Measurements from ENCODE around the gene PUM2. TPM values are rescaled to one million over a fixed set of nuclear protein-coding genes. Genes with fewer than 3 reads are reported as not detected.

Gene PUM2
- total RNA-seq, 3 donors from 2014 or later, result 93.5 to 155 (median 115) TPM

DNA sequence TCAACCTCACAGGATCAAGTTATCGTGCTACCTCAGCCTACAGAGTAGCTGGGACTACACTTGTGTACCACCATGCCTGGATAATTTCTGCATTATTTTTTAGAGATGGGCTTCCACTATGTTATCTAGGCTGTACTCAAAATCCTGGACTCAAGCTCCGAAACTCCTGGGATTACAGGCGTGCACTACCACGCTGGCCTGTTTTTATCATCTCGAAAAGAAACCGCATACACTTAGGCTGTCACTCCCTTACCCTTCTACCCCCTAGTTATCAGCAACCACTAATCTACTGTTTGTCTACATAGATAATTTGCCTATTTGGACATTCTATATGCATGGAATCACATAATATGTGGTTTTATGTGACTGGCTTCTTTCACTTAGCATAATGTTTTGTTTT lies 8.5 kb upstream of the PUM2 start:
- intact Hi-C loops (cut with DNase I, micrococcal nuclease), result no loop called here
- DNase-seq (no peak), ATAC-seq (no peak)
- TF ChIP-seq, protein P1, sequence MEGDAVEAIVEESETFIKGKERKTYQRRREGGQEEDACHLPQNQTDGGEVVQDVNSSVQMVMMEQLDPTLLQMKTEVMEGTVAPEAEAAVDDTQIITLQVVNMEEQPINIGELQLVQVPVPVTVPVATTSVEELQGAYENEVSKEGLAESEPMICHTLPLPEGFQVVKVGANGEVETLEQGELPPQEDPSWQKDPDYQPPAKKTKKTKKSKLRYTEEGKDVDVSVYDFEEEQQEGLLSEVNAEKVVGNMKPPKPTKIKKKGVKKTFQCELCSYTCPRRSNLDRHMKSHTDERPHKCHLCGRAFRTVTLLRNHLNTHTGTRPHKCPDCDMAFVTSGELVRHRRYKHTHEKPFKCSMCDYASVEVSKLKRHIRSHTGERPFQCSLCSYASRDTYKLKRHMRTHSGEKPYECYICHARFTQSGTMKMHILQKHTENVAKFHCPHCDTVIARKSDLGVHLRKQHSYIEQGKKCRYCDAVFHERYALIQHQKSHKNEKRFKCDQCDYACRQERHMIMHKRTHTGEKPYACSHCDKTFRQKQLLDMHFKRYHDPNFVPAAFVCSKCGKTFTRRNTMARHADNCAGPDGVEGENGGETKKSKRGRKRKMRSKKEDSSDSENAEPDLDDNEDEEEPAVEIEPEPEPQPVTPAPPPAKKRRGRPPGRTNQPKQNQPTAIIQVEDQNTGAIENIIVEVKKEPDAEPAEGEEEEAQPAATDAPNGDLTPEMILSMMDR (IDR thresholded peaks at IDR 0.05), result no peak
- Histone ChIP-seq H3K9me3 (no peaks in the 10 kb centered on the region), H3K4me1 (ENCODE audit: low read depth) (peaks cover under 1% of the 10 kb centered on the region), H3K4me3 (no peak overlapping the region), H3K36me3 (ENCODE audit: low read depth) (no peaks in the 10 kb centered on the region)

DNA sequence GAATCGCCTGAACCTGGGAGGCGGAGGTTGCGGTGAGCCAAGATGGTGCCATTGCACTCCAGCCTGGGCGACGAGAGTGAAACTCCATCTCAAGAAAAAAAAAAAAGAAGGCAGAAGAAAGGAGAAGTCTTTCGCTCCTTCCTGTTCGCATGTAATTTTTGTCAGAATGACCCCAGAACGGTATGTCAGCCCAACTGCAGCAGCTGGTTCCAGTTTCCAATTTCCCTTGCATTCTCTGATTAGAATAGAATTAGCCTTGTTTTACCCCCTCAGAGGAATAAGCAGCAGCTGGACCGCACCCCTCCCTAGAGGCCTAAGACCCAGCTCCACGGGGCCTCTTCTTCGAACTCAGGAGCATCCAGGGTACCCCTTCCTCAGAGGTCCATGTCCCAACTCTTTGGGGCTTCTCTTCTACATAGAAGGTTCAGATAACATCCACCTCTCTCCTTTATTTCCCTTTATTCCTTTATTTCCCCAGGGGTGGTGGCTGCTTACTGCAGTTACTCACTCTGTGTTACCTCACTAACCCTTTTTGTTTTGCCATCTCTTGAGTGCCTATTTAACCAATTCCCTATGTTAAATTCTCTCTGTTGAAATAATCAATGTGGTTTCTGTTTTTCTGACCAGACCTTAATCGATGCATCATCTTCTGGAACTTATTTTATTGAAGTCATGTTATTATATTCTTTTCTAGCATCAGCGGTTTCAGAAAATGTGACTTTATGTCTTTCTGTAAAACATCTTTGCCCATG lies 7.2 kb upstream of the PUM2 start:
- ATAC-seq (no peak), DNase-seq (no peak)
- intact Hi-C loops (cut with DNase I, micrococcal nuclease), result no loop called here
- Histone ChIP-seq H3K4me3 (no peak overlapping the region), H3K9me3 (no peaks in the 10 kb centered on the region), H3K36me3 (ENCODE audit: low read depth) (no peaks in the 10 kb centered on the region), H3K4me1 (ENCODE audit: low read depth) (peaks cover 10% of the 10 kb centered on the region)
- TF ChIP-seq, protein P1 (IDR thresholded peaks at IDR 0.05), result no peak

- ATAC-seq (no peak), DNase-seq (no peak)
- Histone ChIP-seq H3K4me1 (ENCODE audit: low read depth) (peaks cover 20% of the 10 kb centered on the region), H3K36me3 (ENCODE audit: low read depth) (no peaks in the 10 kb centered on the region), H3K4me3 (no peak overlapping the region), H3K9me3 (no peaks in the 10 kb centered on the region)
- intact Hi-C loops (cut with DNase I, micrococcal nuclease), result no loop called here
- TF ChIP-seq, protein P1 (IDR thresholded peaks at IDR 0.05), result no peak
Observed at GRCh38 chr2:20356042-20356441, 5.4 kb upstream of the PUM2 start.

DNA sequence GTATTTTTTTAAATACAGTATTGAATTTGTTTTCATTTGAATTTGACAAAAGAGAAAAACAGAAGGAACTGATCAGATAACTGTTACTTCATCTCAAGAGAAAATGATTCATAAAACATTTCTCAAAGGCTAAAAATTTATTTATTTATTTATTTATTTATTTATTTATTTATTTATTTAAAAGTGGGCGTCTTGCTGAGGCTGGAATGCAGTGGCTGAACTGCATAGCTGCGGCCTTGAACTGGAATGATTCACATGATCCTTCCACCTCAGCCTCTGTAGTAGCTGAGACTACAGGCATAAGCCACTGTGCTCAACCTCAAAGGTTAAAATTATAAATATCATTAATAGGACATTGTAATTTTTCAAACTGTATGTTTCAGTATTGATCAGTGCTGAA lies 4.5 kb upstream of the PUM2 start:
- intact Hi-C loops (cut with DNase I, micrococcal nuclease), result no loop called here
- ATAC-seq, result no peak
- H3K9me3 ChIP-seq, result no peaks in the 10 kb centered on the region
- no peak overlapping the region for H3K4me3 ChIP-seq
- TF ChIP-seq, protein P1 (IDR thresholded peaks at IDR 0.05), result no peak
- no peak for DNase-seq
- H3K36me3 ChIP-seq (ENCODE audit: low read depth), result no peaks in the 10 kb centered on the region
- peaks cover 20% of the 10 kb centered on the region for H3K4me1 ChIP-seq (ENCODE audit: low read depth)

DNA sequence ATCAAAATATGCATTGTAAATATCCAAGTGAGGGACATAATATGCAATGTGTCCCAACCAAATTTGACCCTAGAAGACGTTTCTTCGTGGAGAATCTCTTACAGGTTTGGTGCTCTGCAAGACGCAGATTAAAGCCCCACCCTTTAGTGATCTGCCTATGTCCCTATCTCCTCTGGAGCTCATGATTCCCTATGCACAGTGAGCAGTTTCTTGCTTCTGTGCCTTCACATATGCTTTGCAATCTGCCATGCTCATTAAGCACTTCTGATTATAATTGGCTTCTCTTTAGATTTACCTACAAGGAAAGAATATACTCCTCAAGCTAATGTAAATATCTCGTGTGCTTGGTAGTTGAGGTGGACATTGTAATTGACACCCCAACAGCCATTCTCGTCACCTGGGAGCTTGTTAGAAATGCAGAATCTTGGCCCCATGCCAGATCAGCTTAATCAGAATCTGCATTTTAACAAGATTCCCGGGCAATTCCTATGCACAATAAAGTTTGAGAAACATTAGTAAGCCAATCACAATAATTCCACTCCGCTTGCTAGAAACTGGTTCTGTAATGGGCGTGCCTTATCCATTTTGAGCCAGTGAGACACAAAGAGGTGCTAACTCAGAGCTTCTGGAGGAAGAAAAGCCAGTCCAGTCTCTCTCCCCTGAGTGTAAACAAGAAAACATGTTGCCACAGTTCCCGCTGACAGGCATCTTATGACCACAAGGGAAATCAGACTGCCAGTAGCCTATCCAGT lies 2.8 kb upstream of the PUM2 start:
- ATAC-seq (no peak), DNase-seq (peak in 1 of 3 donors; percentile 30)
- Histone ChIP-seq H3K36me3 (ENCODE audit: low read depth) (no peaks in the 10 kb centered on the region), H3K9me3 (no peaks in the 10 kb centered on the region), H3K4me3 (no peak overlapping the region), H3K4me1 (ENCODE audit: low read depth) (peaks cover 29% of the 10 kb centered on the region)
- intact Hi-C loops (cut with DNase I, micrococcal nuclease), result no loop called here
- TF ChIP-seq, protein P1 (IDR thresholded peaks at IDR 0.05), result no peak
